NCI-H2171 treated with DMSO at 0.1 percent for 48 hours (cell line): ENCODE measurements around the gene ARPC5.
"Not testable (repeated sequence)": the region's sequence is repeated elsewhere in the genome, so short reads cannot be mapped to it uniquely, and the experiment has no call there.

Experiments
- DNase-seq: peaks from one replicate; lab custom pipeline; 2025; lab: John Stamatoyannopoulos, UW

Gene ARPC5

GRCh38 chr1:183635606-183636333 lies at the start of gene ARPC5:
ARPC5 (minus strand) TSS chr1:183635783; CDS start chr1:183635659, 124 bp downstream.
- peak; percentile 98 for DNase-seq

- DNase-seq, result peak; percentile 47
Observed at GRCh38 chr1:183685112-183685713, 49.6 kb upstream of the ARPC5 start.

- not testable (repeated sequence) for DNase-seq
Observed at GRCh38 chr1:183679363-183679762, 43.8 kb upstream of the ARPC5 start.

- no peak for DNase-seq
Observed at GRCh38 chr1:183678819-183679218, 43.2 kb upstream of the ARPC5 start.

- no peak for DNase-seq
Observed at GRCh38 chr1:183676586-183677189, 41.1 kb upstream of the ARPC5 start.

- DNase-seq, result no peak
Observed at GRCh38 chr1:183675883-183676585, 40.5 kb upstream of the ARPC5 start.

- no peak for DNase-seq
Observed at GRCh38 chr1:183675381-183675780, 39.8 kb upstream of the ARPC5 start.

GRCh38 chr1:183674886-183675285 lies 39.3 kb upstream of the ARPC5 start:
- DNase-seq, result no peak

- DNase-seq, result no peak
Observed at GRCh38 chr1:183674339-183674738, 38.8 kb upstream of the ARPC5 start.

- no peak for DNase-seq
Observed at GRCh38 chr1:183673605-183674323, 38.2 kb upstream of the ARPC5 start.

- no peak for DNase-seq
Observed at GRCh38 chr1:183670169-183670568, 34.6 kb upstream of the ARPC5 start.

- no peak for DNase-seq
Observed at GRCh38 chr1:183656355-183656754, 20.8 kb upstream of the ARPC5 start.

- peak; percentile 86 for DNase-seq
Observed at GRCh38 chr1:183655562-183656075, 20.0 kb upstream of the ARPC5 start.

GRCh38 chr1:183654706-183655105 lies 19.1 kb upstream of the ARPC5 start:
- no peak for DNase-seq

GRCh38 chr1:183653876-183654451 lies 18.4 kb upstream of the ARPC5 start:
- peak; percentile 32 for DNase-seq

GRCh38 chr1:183653462-183653794 lies 17.8 kb upstream of the ARPC5 start:
- no peak for DNase-seq

- peak; percentile 99 for DNase-seq
Observed at GRCh38 chr1:183652547-183653461, 17.2 kb upstream of the ARPC5 start, which contains the start of gene APOBEC4. APOBEC4 (minus strand) TSS chr1:183653316; CDS start chr1:183648781, 4,535 bp downstream.

GRCh38 chr1:183652107-183652506 lies 16.5 kb upstream of the ARPC5 start:
- DNase-seq, result no peak

GRCh38 chr1:183651612-183652011 lies 16.0 kb upstream of the ARPC5 start:
- no peak for DNase-seq

- no peak for DNase-seq
Observed at GRCh38 chr1:183648042-183648441, 12.5 kb upstream of the ARPC5 start.
